Neural progenitor cell (in vitro differentiated cells): ENCODE results near the gene MPC1. TPM values are rescaled to one million over a fixed set of nuclear protein-coding genes. Genes with fewer than 3 reads are reported as not detected.

ENCODE experiments used
- DNase-seq: peaks from one replicate; pipeline ENCODE4 v3.0.0-alpha.2; 2016; ENCODE audit warnings: low spot score
- H2AFZ ChIP-seq: fragments of 200-600 bp; sonication (generic); replicated peaks from 2 replicates; pipeline ENCODE4 v1.6.1; 2016; ENCODE audit warnings: antibody characterized with exemption
- H3F3A ChIP-seq: fragments of 200-600 bp; sonication (generic); 2 replicates; pipeline ENCODE4 v1.6.1; 2016; ENCODE audit warnings: antibody characterized with exemption, low read depth
- H3K27ac ChIP-seq: fragments of 200-600 bp; sonication (generic); 2 replicates; pipeline ENCODE4 v1.5.1; 2016; ENCODE audit warnings: mild to moderate bottlenecking
- H3K27me3 ChIP-seq: fragments of 200-600 bp; sonication (generic); 2 replicates; pipeline ENCODE4 v1.6.1; 2016; ENCODE audit warnings: mild to moderate bottlenecking, moderate library complexity
- H3K36me3 ChIP-seq: fragments of 200-600 bp; sonication (generic); 2 replicates; pipeline ENCODE4 v1.5.1; 2016
- H3K4me1 ChIP-seq: fragments of 200-600 bp; sonication (generic); 2 replicates; pipeline ENCODE4 v1.6.1; 2016; ENCODE audit warnings: mixed run types
- H3K4me2 ChIP-seq: fragments of 200-600 bp; sonication (generic); 2 replicates; pipeline ENCODE4 v1.6.1; 2016
- H3K4me3 ChIP-seq: fragments of 200-600 bp; sonication (generic); 2 replicates; pipeline ENCODE4 v1.5.1; 2016
- H3K79me2 ChIP-seq: fragments of 200-600 bp; sonication (generic); 2 replicates; pipeline ENCODE4 v1.6.1; 2016; ENCODE audit warnings: low read depth
- H3K9ac ChIP-seq: fragments of 200-600 bp; sonication (generic); 2 replicates; pipeline ENCODE4 v1.6.1; 2016
- H3K9me3 ChIP-seq: fragments of 200-600 bp; sonication (generic); 2 replicates; pipeline ENCODE4 v1.5.1; 2016; ENCODE audit warnings: low read depth
- H4K20me1 ChIP-seq: fragments of 200-600 bp; sonication (generic); 2 replicates; pipeline ENCODE4 v1.6.1; 2016; ENCODE audit warnings: low read depth
- H3K27ac Mint-ChIP-seq: 3 replicates; pipeline ENCODE4 v1.8.0; 2021; ENCODE audit warnings: mixed read lengths
- H3K27me3 Mint-ChIP-seq: 2 replicates; pipeline ENCODE4 v1.8.0; 2022; ENCODE audit warnings: low read depth, mild to moderate bottlenecking, inconsistent platforms, moderate library complexity, mixed read lengths; ENCODE audit not compliant: insufficient read depth
- H3K36me3 Mint-ChIP-seq: 3 replicates; pipeline ENCODE4 v1.8.0; 2021; ENCODE audit warnings: mixed read lengths
- H3K4me1 Mint-ChIP-seq: 3 replicates; pipeline ENCODE4 v1.8.0; 2021; ENCODE audit warnings: mixed read lengths
- H3K4me3 Mint-ChIP-seq: 3 replicates; pipeline ENCODE4 v1.8.0; 2021; ENCODE audit warnings: mild to moderate bottlenecking, moderate library complexity, mixed read lengths
- H3K9me3 Mint-ChIP-seq: 3 replicates; pipeline ENCODE4 v1.8.0; 2020; ENCODE audit warnings: mixed read lengths
- EZH2 ChIP-seq: fragments of 200-600 bp; sonication (generic); IDR thresholded peaks from 2 replicates; pipeline ENCODE4 v1.6.1; 2017; ENCODE audit warnings: antibody characterized with exemption, mild to moderate bottlenecking, moderate library complexity
- EZH2phosphoT487 ChIP-seq: fragments of 200-600 bp; sonication (generic); IDR thresholded peaks from 2 replicates; pipeline ENCODE4 v1.6.1; 2017; ENCODE audit warnings: antibody characterized with exemption
- total RNA-seq: library from RNA; depleted of rRNA; stranded (reverse); fragments of >200 nt; gene quantifications from 2 replicates; pipeline ENCODE4 v1.2.3, GENCODE V29; 2015; ENCODE audit warnings: low replicate concordance
- TF ChIP-seq, protein P1 (sequence below): fragments of 200-600 bp; sonication (generic); IDR thresholded peaks from 2 replicates; pipeline ENCODE4 v1.5.1; 2017; ENCODE audit warnings: antibody characterized with exemption, mild to moderate bottlenecking

The MPC1 gene
- total RNA-seq, 1 donor from 2014 or later = 13.2 TPM

- H3K4me3 ChIP-seq = no peak overlapping the region
- Mint-ChIP-seq H3K27ac (no peak overlapping the region), H3K9me3 (peaks cover 2% of the 10 kb centered on the region), H3K36me3 (no peaks in the 10 kb centered on the region), H3K4me3 (peak overlapping the region; percentile 62), H3K4me1 (peaks cover 16% of the 10 kb centered on the region), H3K27me3 (no peaks in the 10 kb centered on the region)
- no peak overlapping the region for H3K27ac ChIP-seq
- no peak overlapping the region for H3K9ac ChIP-seq
- no peak overlapping the region for H2AFZ ChIP-seq
- no peak for TF ChIP-seq EZH2phosphoT487
- TF ChIP-seq, protein P1, sequence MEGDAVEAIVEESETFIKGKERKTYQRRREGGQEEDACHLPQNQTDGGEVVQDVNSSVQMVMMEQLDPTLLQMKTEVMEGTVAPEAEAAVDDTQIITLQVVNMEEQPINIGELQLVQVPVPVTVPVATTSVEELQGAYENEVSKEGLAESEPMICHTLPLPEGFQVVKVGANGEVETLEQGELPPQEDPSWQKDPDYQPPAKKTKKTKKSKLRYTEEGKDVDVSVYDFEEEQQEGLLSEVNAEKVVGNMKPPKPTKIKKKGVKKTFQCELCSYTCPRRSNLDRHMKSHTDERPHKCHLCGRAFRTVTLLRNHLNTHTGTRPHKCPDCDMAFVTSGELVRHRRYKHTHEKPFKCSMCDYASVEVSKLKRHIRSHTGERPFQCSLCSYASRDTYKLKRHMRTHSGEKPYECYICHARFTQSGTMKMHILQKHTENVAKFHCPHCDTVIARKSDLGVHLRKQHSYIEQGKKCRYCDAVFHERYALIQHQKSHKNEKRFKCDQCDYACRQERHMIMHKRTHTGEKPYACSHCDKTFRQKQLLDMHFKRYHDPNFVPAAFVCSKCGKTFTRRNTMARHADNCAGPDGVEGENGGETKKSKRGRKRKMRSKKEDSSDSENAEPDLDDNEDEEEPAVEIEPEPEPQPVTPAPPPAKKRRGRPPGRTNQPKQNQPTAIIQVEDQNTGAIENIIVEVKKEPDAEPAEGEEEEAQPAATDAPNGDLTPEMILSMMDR = no peak
- no peak for TF ChIP-seq EZH2
- H3K79me2 ChIP-seq = peaks cover 42% of the 10 kb centered on the region
- H3F3A ChIP-seq = no peaks in the 10 kb centered on the region
- DNase-seq = no peak
- no peaks in the 10 kb centered on the region for H3K27me3 ChIP-seq
- H3K9me3 ChIP-seq = no peaks in the 10 kb centered on the region
- H3K4me1 ChIP-seq = peaks cover 4% of the 10 kb centered on the region
- no peaks in the 10 kb centered on the region for H3K36me3 ChIP-seq
- peaks cover 26% of the 10 kb centered on the region for H4K20me1 ChIP-seq
- no peak overlapping the region for H3K4me2 ChIP-seq
Observed at GRCh38 chr6:166344240-166344639, 38.5 kb downstream of the MPC1 start.

DNA sequence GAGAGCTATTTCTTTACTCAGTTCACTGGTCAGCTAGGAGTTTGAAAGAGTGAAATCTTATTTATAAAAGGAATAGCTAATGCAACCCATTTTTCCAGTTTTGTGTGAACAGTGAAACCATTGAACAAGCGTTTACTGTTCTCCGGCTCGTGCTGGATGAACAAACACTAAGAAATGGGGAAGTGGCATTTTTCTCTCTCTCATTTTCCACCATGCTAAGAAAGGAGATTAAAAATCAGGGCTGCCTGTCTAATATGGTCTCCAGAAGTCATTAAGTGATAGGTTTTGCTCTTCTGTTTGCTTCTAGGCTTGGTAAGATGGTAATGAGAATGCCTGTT is 39.6 kb downstream of the MPC1 start:
- no peak overlapping the region for H3K27ac ChIP-seq
- H2AFZ ChIP-seq = peak overlapping the region; percentile 99
- no peaks in the 10 kb centered on the region for H3K27me3 ChIP-seq
- H3F3A ChIP-seq = no peaks in the 10 kb centered on the region
- H3K9me3 Mint-ChIP-seq = no peaks in the 10 kb centered on the region
- peak overlapping the region; percentile 21 for H3K27ac Mint-ChIP-seq
- H3K9me3 ChIP-seq = no peaks in the 10 kb centered on the region
- peaks cover 53% of the 10 kb centered on the region for H3K79me2 ChIP-seq
- H3K4me1 Mint-ChIP-seq = peaks cover 16% of the 10 kb centered on the region
- no peak for DNase-seq
- H3K4me1 ChIP-seq = peaks cover 4% of the 10 kb centered on the region
- peaks cover 38% of the 10 kb centered on the region for H4K20me1 ChIP-seq
- H3K4me2 ChIP-seq = peak overlapping the region; percentile 88
- TF ChIP-seq EZH2phosphoT487 = no peak
- peak overlapping the region; percentile 96 for H3K4me3 Mint-ChIP-seq
- peak overlapping the region; percentile 83 for H3K9ac ChIP-seq
- no peaks in the 10 kb centered on the region for H3K36me3 ChIP-seq
- H3K27me3 Mint-ChIP-seq = no peaks in the 10 kb centered on the region
- peak overlapping the region; percentile 86 for H3K4me3 ChIP-seq
- H3K36me3 Mint-ChIP-seq = peaks cover 3% of the 10 kb centered on the region

GRCh38 chr6:166342349-166343149 is 40.2 kb downstream of the MPC1 start, which contains the start of gene SFT2D1:
Gene SFT2D1, minus strand, starts transcription at chr6:166342545. Its CDS starts 64 bp downstream, at chr6:166342481.
- TF ChIP-seq EZH2phosphoT487 = no peak
- peak; percentile 53 for TF ChIP-seq EZH2
- H3K9me3 ChIP-seq = no peaks in the 10 kb centered on the region
- no peak within 1 kb of the TSS for H3K27ac ChIP-seq
- H3F3A ChIP-seq = no peaks in the 10 kb centered on the region
- H3K4me3 ChIP-seq = peak within 1 kb of the TSS; percentile 86
- Mint-ChIP-seq H3K27me3 (no peaks in the 10 kb centered on the region), H3K4me1 (peaks cover 16% of the 10 kb centered on the region), H3K27ac (peak within 1 kb of the TSS; percentile 94), H3K36me3 (peaks cover 4% of the 10 kb centered on the region), H3K4me3 (peak within 1 kb of the TSS; percentile 96), H3K9me3 (no peaks in the 10 kb centered on the region)
- H4K20me1 ChIP-seq = peaks cover 43% of the 10 kb centered on the region
- peaks cover 59% of the 10 kb centered on the region for H3K79me2 ChIP-seq
- H2AFZ ChIP-seq = peak within 1 kb of the TSS; percentile 99
- H3K4me1 ChIP-seq = peaks cover 4% of the 10 kb centered on the region
- peak; percentile 85 for DNase-seq
- H3K9ac ChIP-seq = peak within 1 kb of the TSS; percentile 83
- H3K27me3 ChIP-seq = no peaks in the 10 kb centered on the region
- peak within 1 kb of the TSS; percentile 88 for H3K4me2 ChIP-seq
- H3K36me3 ChIP-seq = no peaks in the 10 kb centered on the region

GRCh38 chr6:166341977-166342348 is 40.8 kb downstream of the MPC1 start:
- no peaks in the 10 kb centered on the region for H3K9me3 ChIP-seq
- Mint-ChIP-seq H3K9me3 (no peaks in the 10 kb centered on the region), H3K4me1 (peaks cover 16% of the 10 kb centered on the region), H3K27ac (peak overlapping the region; percentile 94), H3K27me3 (no peaks in the 10 kb centered on the region), H3K4me3 (peak overlapping the region; percentile 96), H3K36me3 (peaks cover 8% of the 10 kb centered on the region)
- peak overlapping the region; percentile 99 for H2AFZ ChIP-seq
- H4K20me1 ChIP-seq = peaks cover 49% of the 10 kb centered on the region
- H3K4me3 ChIP-seq = peak overlapping the region; percentile 86
- H3K4me1 ChIP-seq = peaks cover 4% of the 10 kb centered on the region
- peak overlapping the region; percentile 83 for H3K9ac ChIP-seq
- H3K36me3 ChIP-seq = no peaks in the 10 kb centered on the region
- H3K27ac ChIP-seq = no peak overlapping the region
- H3K4me2 ChIP-seq = peak overlapping the region; percentile 88
- peak; percentile 44 for DNase-seq
- H3K79me2 ChIP-seq = peaks cover 65% of the 10 kb centered on the region
- H3K27me3 ChIP-seq = no peaks in the 10 kb centered on the region
- no peaks in the 10 kb centered on the region for H3F3A ChIP-seq
- TF ChIP-seq, protein P1 = no peak
- TF ChIP-seq EZH2 (no peak), EZH2phosphoT487 (no peak)
